ENCODE data around the gene ESPN. TPM values are rescaled to one million over a fixed set of nuclear protein-coding genes. Genes with fewer than 3 reads are reported as not detected.

Gene ESPN
- total RNA-seq, 2 experiments from 2014 or later, result not detected

GRCh38 chr1:6401673-6402072 lies 22.9 kb upstream of the ESPN start:
- CTCF ChIA-PET (ENCODE audit: unreplicated experiment), result no interaction called here
- POLR2A ChIA-PET, result interaction anchor here (0.6 kb wide), 1 partner anchor 41 kb away, joined by 3 read pairs; no protein-coding TSS in a partner anchor
- no TSS peak for BruUV-seq (replicated peaks)
- Histone ChIP-seq H3K4me3 (ENCODE audit: low read depth, low read length, poor library complexity, severe bottlenecking) (no peak overlapping the region), H3K4me1 (ENCODE audit: insufficient read depth, low read length, poor library complexity, severe bottlenecking) (no peaks in the 10 kb centered on the region), H3K27ac (ENCODE audit: low read depth, low read length, poor library complexity, severe bottlenecking) (no peak overlapping the region), H3K36me3 (ENCODE audit: insufficient read depth, low read length) (no peaks in the 10 kb centered on the region), H2AFZ (ENCODE audit: low read length) (no peak overlapping the region), H3K9me3 (ENCODE audit: low read length) (no peaks in the 10 kb centered on the region), H4K20me1 (ENCODE audit: insufficient read depth, low read length) (no peaks in the 10 kb centered on the region), H3K79me2 (ENCODE audit: insufficient read depth, low read depth, low read length) (no peaks in the 10 kb centered on the region), H3K9me2 (ENCODE audit: insufficient read depth, low read length) (no peaks in the 10 kb centered on the region), H3K4me2 (ENCODE audit: low read length) (no peak overlapping the region)
- TF ChIP-seq CTCF (conservative IDR thresholded peaks at IDR 0.05; ENCODE audit: low read length) (no peak), EZH2phosphoT487 (IDR thresholded peaks at IDR 0.05; ENCODE audit: borderline replicate concordance, low read depth, low read length) (no peak)
- no peak for DNase-seq (ENCODE audit: low spot score)
- intact Hi-C loops (cut with micrococcal nuclease; ENCODE audit: unreplicated experiment), result loop anchor here (10.0 kb wide), 1 partner anchor 57 kb away; no protein-coding TSS in a partner anchor

DNA sequence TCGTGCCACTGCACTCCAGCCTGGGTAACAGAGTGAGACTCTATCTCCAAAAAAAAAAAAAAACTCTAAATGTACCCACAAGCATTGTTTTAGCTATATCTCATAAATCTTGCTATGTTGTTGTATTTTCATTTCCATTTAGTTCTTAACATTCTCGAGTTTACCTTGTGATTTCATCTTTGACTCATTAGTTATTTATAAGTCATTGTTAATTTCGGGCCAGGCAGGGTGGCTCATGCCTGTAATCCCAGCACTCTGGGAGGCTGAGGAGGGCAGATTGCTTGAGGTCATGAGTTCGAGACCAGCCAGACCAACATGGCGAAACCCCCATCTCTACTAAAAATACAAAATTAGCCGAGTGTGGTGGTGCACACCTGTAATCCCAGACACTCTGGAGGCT lies 16.6 kb upstream of the ESPN start:
- Histone ChIP-seq H3K27ac (ENCODE audit: low read depth, low read length, poor library complexity, severe bottlenecking) (no peak overlapping the region), H3K79me2 (ENCODE audit: insufficient read depth, low read depth, low read length) (no peaks in the 10 kb centered on the region), H3K36me3 (ENCODE audit: insufficient read depth, low read length) (no peaks in the 10 kb centered on the region), H3K4me2 (ENCODE audit: low read length) (no peak overlapping the region), H3K4me1 (ENCODE audit: insufficient read depth, low read length, poor library complexity, severe bottlenecking) (no peaks in the 10 kb centered on the region), H3K9me3 (ENCODE audit: low read length) (no peaks in the 10 kb centered on the region), H4K20me1 (ENCODE audit: insufficient read depth, low read length) (no peaks in the 10 kb centered on the region), H3K9me2 (ENCODE audit: insufficient read depth, low read length) (no peaks in the 10 kb centered on the region), H3K4me3 (ENCODE audit: low read depth, low read length, poor library complexity, severe bottlenecking) (no peak overlapping the region), H2AFZ (ENCODE audit: low read length) (no peak overlapping the region)
- POLR2A ChIA-PET, result interaction anchor here (0.7 kb wide), 1 partner anchor 170 kb away, joined by 4 read pairs; no protein-coding TSS in a partner anchor
- BruUV-seq (replicated peaks), result no TSS peak
- no peak for DNase-seq (ENCODE audit: low spot score)
- CTCF ChIA-PET (ENCODE audit: unreplicated experiment), result no interaction called here
- TF ChIP-seq CTCF (conservative IDR thresholded peaks at IDR 0.05; ENCODE audit: low read length), result no peak
- TF ChIP-seq EZH2phosphoT487 (IDR thresholded peaks at IDR 0.05; ENCODE audit: borderline replicate concordance, low read depth, low read length), result no peak
- intact Hi-C loops (cut with micrococcal nuclease; ENCODE audit: unreplicated experiment), result loop anchor here (10.0 kb wide), 1 partner anchor 63 kb away; no protein-coding TSS in a partner anchor

DNA sequence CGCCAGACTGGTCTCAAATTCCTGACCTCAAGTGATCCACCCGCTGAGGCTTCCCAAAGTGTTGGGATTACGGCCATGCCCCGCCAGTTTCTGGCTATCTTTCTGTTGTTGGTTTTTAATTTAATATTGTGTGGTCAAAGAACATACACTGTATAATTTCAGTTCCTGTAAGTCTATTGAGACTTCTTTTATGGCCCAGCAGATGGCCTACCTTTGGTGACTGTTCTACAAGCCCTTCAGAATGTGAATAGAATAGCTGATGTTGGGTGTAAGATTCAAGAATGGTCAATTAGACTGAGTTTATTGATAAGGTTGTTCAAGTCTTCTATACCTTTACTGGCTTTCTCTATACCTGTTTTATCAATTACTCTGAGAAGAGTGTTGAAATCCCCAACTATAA lies 15.5 kb upstream of the ESPN start:
- Histone ChIP-seq H3K4me2 (ENCODE audit: low read length) (no peak overlapping the region), H3K27ac (ENCODE audit: low read depth, low read length, poor library complexity, severe bottlenecking) (no peak overlapping the region), H3K9me3 (ENCODE audit: low read length) (no peaks in the 10 kb centered on the region), H3K36me3 (ENCODE audit: insufficient read depth, low read length) (no peaks in the 10 kb centered on the region), H3K9me2 (ENCODE audit: insufficient read depth, low read length) (no peaks in the 10 kb centered on the region), H3K79me2 (ENCODE audit: insufficient read depth, low read depth, low read length) (no peaks in the 10 kb centered on the region), H3K4me3 (ENCODE audit: low read depth, low read length, poor library complexity, severe bottlenecking) (no peak overlapping the region), H3K4me1 (ENCODE audit: insufficient read depth, low read length, poor library complexity, severe bottlenecking) (no peaks in the 10 kb centered on the region), H2AFZ (ENCODE audit: low read length) (no peak overlapping the region), H4K20me1 (ENCODE audit: insufficient read depth, low read length) (no peaks in the 10 kb centered on the region)
- intact Hi-C loops (cut with micrococcal nuclease; ENCODE audit: unreplicated experiment), result loop anchor here (10.0 kb wide), 1 partner anchor 64 kb away; no protein-coding TSS in a partner anchor
- BruUV-seq (replicated peaks), result no TSS peak
- POLR2A ChIA-PET, result no interaction called here
- no peak for DNase-seq (ENCODE audit: low spot score)
- peak; percentile 32; the same call in 1 of the 2 replicates for TF ChIP-seq CTCF (conservative IDR thresholded peaks at IDR 0.05; ENCODE audit: low read length)
- TF ChIP-seq EZH2phosphoT487 (IDR thresholded peaks at IDR 0.05; ENCODE audit: borderline replicate concordance, low read depth, low read length), result no peak
- CTCF ChIA-PET (ENCODE audit: unreplicated experiment), result no interaction called here

All from OCI-LY7 (cell line).